Liver (tissue), 9 donors: ENCODE data around the gene CD59. TPM values are rescaled to one million over a fixed set of nuclear protein-coding genes. Genes with fewer than 3 reads are reported as not detected.

Experiments
- DNase-seq: peaks from one replicate; pipeline ENCODE4 v3.0.0-alpha.2; 2017; ENCODE audit warnings: low spot score
- H3K27ac ChIP-seq, 2 donors: one replicate each; pipeline ENCODE4 v1.7.0; 2013; ENCODE audit warnings: inconsistent platforms in 2 of 2, low read length in 2 of 2, control low read depth in 1 of 2, low read depth in 1 of 2, mild to moderate bottlenecking in 1 of 2
- H3K27me3 ChIP-seq, 4 donors: one replicate each; pipeline versions ENCODE4 v1.6.1 to v1.7.0; 2013; ENCODE audit warnings: low read length in 3 of 4, inconsistent platforms in 1 of 4, mild to moderate bottlenecking in 1 of 4, moderate library complexity in 1 of 4; ENCODE audit not compliant: control insufficient read depth in 4 of 4, insufficient read depth in 4 of 4
- H3K36me3 ChIP-seq, 4 donors: one replicate each; pipeline versions ENCODE4 v1.6.1 to v1.7.0; 2013; ENCODE audit warnings: low read length in 3 of 4, mild to moderate bottlenecking in 3 of 4, low read depth in 1 of 4, moderate library complexity in 1 of 4; ENCODE audit not compliant: control insufficient read depth in 4 of 4, insufficient read depth in 3 of 4
- H3K4me1 ChIP-seq, 4 donors: one replicate each; pipeline versions ENCODE4 v1.6.1 to v1.7.0; 2013; ENCODE audit warnings: low read length in 3 of 4, mild to moderate bottlenecking in 3 of 4, moderate library complexity in 1 of 4; ENCODE audit not compliant: control insufficient read depth in 4 of 4, insufficient read depth in 4 of 4
- H3K4me3 ChIP-seq, 3 donors: one replicate each; pipeline versions ENCODE4 v1.6.1 to v1.7.0; 2013; ENCODE audit warnings: low read length in 3 of 3, control low read depth in 1 of 3, low read depth in 1 of 3, mild to moderate bottlenecking in 1 of 3
- H3K9ac ChIP-seq, 2 donors: one replicate each; pipeline ENCODE4 v1.7.0; 2013; ENCODE audit warnings: low read length in 2 of 2, mild to moderate bottlenecking in 2 of 2, moderate library complexity in 2 of 2, control low read depth in 1 of 2, low read depth in 1 of 2
- H3K9me3 ChIP-seq, 4 donors: one replicate each; pipeline versions ENCODE4 v1.6.1 to v1.7.0; 2013; ENCODE audit warnings: low read length in 3 of 4; ENCODE audit not compliant: control insufficient read depth in 4 of 4
- EGR1 ChIP-seq, 2 donors: IDR thresholded peaks; 2 replicates each; pipeline ENCODE4 v1.6.1; 2016 to 2018; ENCODE audit warnings: antibody characterized with exemption in 2 of 2, low read depth in 2 of 2
- FOXA1 ChIP-seq: IDR thresholded peaks from 2 replicates; pipeline ENCODE4 v1.6.1; 2016; ENCODE audit warnings: antibody characterized with exemption
- FOXA2 ChIP-seq: IDR thresholded peaks from 2 replicates; pipeline ENCODE4 v1.6.1; 2016; ENCODE audit warnings: antibody characterized with exemption
- GABPA ChIP-seq, 2 donors: IDR thresholded peaks in 1 of 2; conservative IDR thresholded peaks in 1 of 2; 2 replicates each; pipeline ENCODE4 v1.6.1; 2016; ENCODE audit warnings: antibody characterized with exemption in 2 of 2, mild to moderate bottlenecking in 1 of 2, moderate library complexity in 1 of 2
- HNF4A ChIP-seq, 2 donors: conservative IDR thresholded peaks; 2 replicates each; pipeline ENCODE4 v1.6.1; 2016; ENCODE audit warnings: antibody characterized with exemption in 2 of 2, mild to moderate bottlenecking in 2 of 2
- HNF4G ChIP-seq: IDR thresholded peaks from 2 replicates; pipeline ENCODE4 v1.6.1; 2016; ENCODE audit warnings: antibody characterized with exemption
- JUND ChIP-seq, 2 donors: IDR thresholded peaks; 2 replicates each; pipeline ENCODE4 v1.6.1; 2016; ENCODE audit warnings: antibody characterized with exemption in 2 of 2
- NR2F2 ChIP-seq: IDR thresholded peaks from 2 replicates; pipeline ENCODE4 v1.6.1; 2016; ENCODE audit warnings: antibody characterized with exemption
- RAD21 ChIP-seq, 2 donors: IDR thresholded peaks; 2 replicates each; pipeline ENCODE4 v1.6.1; 2016; ENCODE audit warnings: antibody characterized with exemption in 2 of 2, mild to moderate bottlenecking in 2 of 2
- RXRA ChIP-seq, 2 donors: IDR thresholded peaks; 2 replicates each; pipeline ENCODE4 v1.6.1; 2017 to 2018; ENCODE audit warnings: antibody characterized with exemption in 2 of 2, mild to moderate bottlenecking in 1 of 2
- SP1 ChIP-seq: IDR thresholded peaks from 2 replicates; pipeline ENCODE4 v1.6.1; 2018; ENCODE audit warnings: antibody characterized with exemption, mild to moderate bottlenecking
- TAF1 ChIP-seq: conservative IDR thresholded peaks from 2 replicates; pipeline ENCODE4 v1.6.1; 2016; ENCODE audit warnings: antibody characterized with exemption, mild to moderate bottlenecking
- YY1 ChIP-seq: IDR thresholded peaks from 2 replicates; pipeline ENCODE4 v1.6.1; 2016; ENCODE audit warnings: antibody characterized with exemption, mild to moderate bottlenecking
- WGBS: extraction: QIAGEN DNeasy Blood & Tissue Kit; methylation state at CpG from one replicate; pipeline ENCODE4 v1.1.7; 2013; 5-methylcytosine and 5-hydroxymethylcytosine counted together
- polyA plus RNA-seq, 2 donors: library from polyadenylated mRNA; stranded (reverse) in 1 of 2; unstranded in 1 of 2; fragments of 200-250 nt in 1 of 2; fragments of >200 nt in 1 of 2; fragmentation: Nextera tagmentation in 1 of 2; extraction: Ambion mirVana in 1 of 2; gene quantifications; one replicate each; pipeline versions ENCODE4 v1.2.1 to v1.2.3, GENCODE V29; 2013 to 2015
- total RNA-seq, 2 donors: library from RNA; depleted of rRNA; stranded (reverse); fragments of >200 nt; gene quantifications; one replicate each; pipeline ENCODE4 v1.2.3, GENCODE V29; 2014
- TF ChIP-seq, protein P1 (sequence below): fragments of 150-350 bp; IDR thresholded peaks from 2 replicates; pipeline ENCODE4 v1.5.1; 2017; ENCODE audit warnings: improper control_type of control experiment, low read depth, low read length; ENCODE audit not compliant: missing input control
- TF ChIP-seq, protein P2 (sequence below): IDR thresholded peaks from 2 replicates; pipeline ENCODE4 v1.6.1; 2016; ENCODE audit warnings: antibody characterized with exemption, mild to moderate bottlenecking
- TF ChIP-seq, protein P3 (sequence below): IDR thresholded peaks from 2 replicates; pipeline ENCODE4 v1.6.1; 2016; ENCODE audit warnings: antibody characterized with exemption
- TF ChIP-seq, protein P4 (sequence below): IDR thresholded peaks from 2 replicates; pipeline ENCODE4 v1.6.1; 2016; ENCODE audit warnings: antibody characterized with exemption
- TF ChIP-seq, protein P5 (sequence below): IDR thresholded peaks from 2 replicates; pipeline ENCODE4 v1.6.1; 2016; ENCODE audit warnings: antibody characterized with exemption
- donor health status: healthy.
- donor health status: healthy.
- donor health status: healthy.
- donor health status: healthy.
- donor health status: healthy.

The CD59 gene
- total and polyA plus RNA-seq, 4 donors: 74.2 to 181 (median 130) TPM

DNA sequence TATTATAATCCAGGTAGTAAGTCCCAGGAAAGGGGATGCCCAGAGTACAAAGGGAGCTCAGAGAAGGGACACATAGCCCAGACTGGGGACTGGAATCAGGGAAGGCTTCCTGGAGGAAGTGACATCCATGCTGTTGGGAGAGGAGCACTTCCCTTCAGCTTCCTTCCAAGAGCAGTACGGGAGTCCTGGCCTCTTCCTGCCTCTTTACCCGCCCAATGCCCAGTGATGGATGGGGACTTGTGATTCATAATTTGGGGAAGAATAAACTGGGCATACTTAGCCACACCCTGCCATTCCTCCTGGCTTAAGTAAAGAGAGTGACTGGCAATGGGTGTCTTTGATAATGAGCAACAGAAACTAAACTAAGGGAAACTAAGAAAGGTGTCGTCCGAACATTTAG lies 47.1 kb downstream of the CD59 start:
- 88% methylated on average over 4 of the region's 4 CpGs for WGBS
- Histone ChIP-seq H3K9me3 (no peaks in the 10 kb centered on the region), H3K36me3 (no peaks in the 10 kb centered on the region), H3K27ac (peak overlapping the region in 1 of 2 donors; percentile 59), H3K27me3 (no peaks in the 10 kb centered on the region), H3K9ac (no peak overlapping the region), H3K4me3 (no peak overlapping the region), H3K4me1 (peaks cover 0 to 12% (median 8%) of the 10 kb centered on the region in 4 donors)
- no peak for DNase-seq
- TF ChIP-seq, protein P1, sequence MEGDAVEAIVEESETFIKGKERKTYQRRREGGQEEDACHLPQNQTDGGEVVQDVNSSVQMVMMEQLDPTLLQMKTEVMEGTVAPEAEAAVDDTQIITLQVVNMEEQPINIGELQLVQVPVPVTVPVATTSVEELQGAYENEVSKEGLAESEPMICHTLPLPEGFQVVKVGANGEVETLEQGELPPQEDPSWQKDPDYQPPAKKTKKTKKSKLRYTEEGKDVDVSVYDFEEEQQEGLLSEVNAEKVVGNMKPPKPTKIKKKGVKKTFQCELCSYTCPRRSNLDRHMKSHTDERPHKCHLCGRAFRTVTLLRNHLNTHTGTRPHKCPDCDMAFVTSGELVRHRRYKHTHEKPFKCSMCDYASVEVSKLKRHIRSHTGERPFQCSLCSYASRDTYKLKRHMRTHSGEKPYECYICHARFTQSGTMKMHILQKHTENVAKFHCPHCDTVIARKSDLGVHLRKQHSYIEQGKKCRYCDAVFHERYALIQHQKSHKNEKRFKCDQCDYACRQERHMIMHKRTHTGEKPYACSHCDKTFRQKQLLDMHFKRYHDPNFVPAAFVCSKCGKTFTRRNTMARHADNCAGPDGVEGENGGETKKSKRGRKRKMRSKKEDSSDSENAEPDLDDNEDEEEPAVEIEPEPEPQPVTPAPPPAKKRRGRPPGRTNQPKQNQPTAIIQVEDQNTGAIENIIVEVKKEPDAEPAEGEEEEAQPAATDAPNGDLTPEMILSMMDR: no peak
- TF ChIP-seq SP1 (no peak), RAD21 (IDR thresholded peaks at IDR 0.05) (no peak), YY1 (no peak), TAF1 (no peak), FOXA1 (no peak), EGR1 (IDR thresholded peaks at IDR 0.05; ENCODE audit: low read depth in 2 of 2) (no peak), HNF4A (conservative IDR thresholded peaks at IDR 0.05) (no peak), NR2F2 (no peak), FOXA2 (no peak), JUND (IDR thresholded peaks at IDR 0.05) (no peak), HNF4G (no peak), RXRA (IDR thresholded peaks at IDR 0.05) (no peak), GABPA (IDR thresholded peaks at IDR 0.05 in 1 of 2, conservative IDR thresholded peaks at IDR 0.05 in 1 of 2) (no peak)
- TF ChIP-seq, protein P2, sequence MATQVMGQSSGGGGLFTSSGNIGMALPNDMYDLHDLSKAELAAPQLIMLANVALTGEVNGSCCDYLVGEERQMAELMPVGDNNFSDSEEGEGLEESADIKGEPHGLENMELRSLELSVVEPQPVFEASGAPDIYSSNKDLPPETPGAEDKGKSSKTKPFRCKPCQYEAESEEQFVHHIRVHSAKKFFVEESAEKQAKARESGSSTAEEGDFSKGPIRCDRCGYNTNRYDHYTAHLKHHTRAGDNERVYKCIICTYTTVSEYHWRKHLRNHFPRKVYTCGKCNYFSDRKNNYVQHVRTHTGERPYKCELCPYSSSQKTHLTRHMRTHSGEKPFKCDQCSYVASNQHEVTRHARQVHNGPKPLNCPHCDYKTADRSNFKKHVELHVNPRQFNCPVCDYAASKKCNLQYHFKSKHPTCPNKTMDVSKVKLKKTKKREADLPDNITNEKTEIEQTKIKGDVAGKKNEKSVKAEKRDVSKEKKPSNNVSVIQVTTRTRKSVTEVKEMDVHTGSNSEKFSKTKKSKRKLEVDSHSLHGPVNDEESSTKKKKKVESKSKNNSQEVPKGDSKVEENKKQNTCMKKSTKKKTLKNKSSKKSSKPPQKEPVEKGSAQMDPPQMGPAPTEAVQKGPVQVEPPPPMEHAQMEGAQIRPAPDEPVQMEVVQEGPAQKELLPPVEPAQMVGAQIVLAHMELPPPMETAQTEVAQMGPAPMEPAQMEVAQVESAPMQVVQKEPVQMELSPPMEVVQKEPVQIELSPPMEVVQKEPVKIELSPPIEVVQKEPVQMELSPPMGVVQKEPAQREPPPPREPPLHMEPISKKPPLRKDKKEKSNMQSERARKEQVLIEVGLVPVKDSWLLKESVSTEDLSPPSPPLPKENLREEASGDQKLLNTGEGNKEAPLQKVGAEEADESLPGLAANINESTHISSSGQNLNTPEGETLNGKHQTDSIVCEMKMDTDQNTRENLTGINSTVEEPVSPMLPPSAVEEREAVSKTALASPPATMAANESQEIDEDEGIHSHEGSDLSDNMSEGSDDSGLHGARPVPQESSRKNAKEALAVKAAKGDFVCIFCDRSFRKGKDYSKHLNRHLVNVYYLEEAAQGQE: no peak
- TF ChIP-seq, protein P3, sequence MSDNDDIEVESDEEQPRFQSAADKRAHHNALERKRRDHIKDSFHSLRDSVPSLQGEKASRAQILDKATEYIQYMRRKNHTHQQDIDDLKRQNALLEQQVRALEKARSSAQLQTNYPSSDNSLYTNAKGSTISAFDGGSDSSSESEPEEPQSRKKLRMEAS: no peak
- TF ChIP-seq, protein P4, sequence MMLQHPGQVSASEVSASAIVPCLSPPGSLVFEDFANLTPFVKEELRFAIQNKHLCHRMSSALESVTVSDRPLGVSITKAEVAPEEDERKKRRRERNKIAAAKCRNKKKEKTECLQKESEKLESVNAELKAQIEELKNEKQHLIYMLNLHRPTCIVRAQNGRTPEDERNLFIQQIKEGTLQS: no peak
- TF ChIP-seq, protein P5, sequence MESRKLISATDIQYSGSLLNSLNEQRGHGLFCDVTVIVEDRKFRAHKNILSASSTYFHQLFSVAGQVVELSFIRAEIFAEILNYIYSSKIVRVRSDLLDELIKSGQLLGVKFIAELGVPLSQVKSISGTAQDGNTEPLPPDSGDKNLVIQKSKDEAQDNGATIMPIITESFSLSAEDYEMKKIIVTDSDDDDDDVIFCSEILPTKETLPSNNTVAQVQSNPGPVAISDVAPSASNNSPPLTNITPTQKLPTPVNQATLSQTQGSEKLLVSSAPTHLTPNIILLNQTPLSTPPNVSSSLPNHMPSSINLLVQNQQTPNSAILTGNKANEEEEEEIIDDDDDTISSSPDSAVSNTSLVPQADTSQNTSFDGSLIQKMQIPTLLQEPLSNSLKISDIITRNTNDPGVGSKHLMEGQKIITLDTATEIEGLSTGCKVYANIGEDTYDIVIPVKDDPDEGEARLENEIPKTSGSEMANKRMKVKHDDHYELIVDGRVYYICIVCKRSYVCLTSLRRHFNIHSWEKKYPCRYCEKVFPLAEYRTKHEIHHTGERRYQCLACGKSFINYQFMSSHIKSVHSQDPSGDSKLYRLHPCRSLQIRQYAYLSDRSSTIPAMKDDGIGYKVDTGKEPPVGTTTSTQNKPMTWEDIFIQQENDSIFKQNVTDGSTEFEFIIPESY: no peak
